Neuronal stem cell (in vitro differentiated cells): ENCODE data around the gene TANGO6.

Source experiments
- DNase-seq: peaks from one replicate; pipeline ENCODE4 v3.0.0-alpha.2; 2013; ENCODE audit warnings: low spot score
- H2AFZ ChIP-seq: one replicate; pipeline ENCODE4 v1.6.1; 2013; ENCODE audit warnings: mild to moderate bottlenecking, low read length, inconsistent platforms
- H2AK5ac ChIP-seq: 2 replicates; pipeline ENCODE4 v1.6.1; 2013; ENCODE audit warnings: low read depth, mild to moderate bottlenecking, inconsistent platforms, low read length, moderate library complexity, mixed read lengths
- H2BK120ac ChIP-seq: 2 replicates; pipeline ENCODE4 v1.6.1; 2013; ENCODE audit warnings: low read depth, mild to moderate bottlenecking, inconsistent platforms, low read length, moderate library complexity, mixed read lengths
- H2BK12ac ChIP-seq: one replicate; pipeline ENCODE4 v1.6.1; 2013; ENCODE audit warnings: low read length, inconsistent platforms
- H2BK15ac ChIP-seq: 2 replicates; pipeline ENCODE4 v1.6.1; 2013; ENCODE audit warnings: mild to moderate bottlenecking, low read length, inconsistent platforms, mixed read lengths
- H2BK5ac ChIP-seq: one replicate; pipeline ENCODE4 v1.6.1; 2013; ENCODE audit warnings: inconsistent platforms, mild to moderate bottlenecking, low read length, moderate library complexity
- H3K14ac ChIP-seq: one replicate; pipeline ENCODE4 v1.6.1; 2013; ENCODE audit warnings: low read length, inconsistent platforms
- H3K18ac ChIP-seq: 2 replicates; pipeline ENCODE4 v1.6.1; 2013; ENCODE audit warnings: low read length, inconsistent platforms
- H3K23ac ChIP-seq: 2 replicates; pipeline ENCODE4 v1.6.1; 2013; ENCODE audit warnings: low read depth, mild to moderate bottlenecking, mixed read lengths, low read length, inconsistent platforms; ENCODE audit not compliant: poor library complexity
- H3K27ac ChIP-seq: replicated peaks from 3 replicates; pipeline ENCODE4 v1.5.1; 2013; ENCODE audit warnings: low read length, inconsistent platforms
- H3K27me3 ChIP-seq, 3 experiments: 2 replicates each; pipeline ENCODE4 v1.6.1; 2013; ENCODE audit warnings: low read length in 3 of 3, mild to moderate bottlenecking in 2 of 3, inconsistent platforms in 1 of 3, low read depth in 1 of 3, mixed read lengths in 1 of 3, moderate library complexity in 1 of 3; ENCODE audit not compliant: control insufficient read depth in 3 of 3, insufficient read depth in 3 of 3
- H3K36me3 ChIP-seq, 2 donors: replicated peaks in 1 of 2; 2 replicates each; pipeline ENCODE4 v1.6.1; 2013; ENCODE audit warnings: low read length in 2 of 2; ENCODE audit not compliant: control insufficient read depth in 2 of 2, insufficient read depth in 2 of 2
- H3K4ac ChIP-seq: 2 replicates; pipeline ENCODE4 v1.6.1; 2013; ENCODE audit warnings: inconsistent platforms, mild to moderate bottlenecking, low read length, moderate library complexity
- H3K4me1 ChIP-seq, 2 donors: 1 replicate in 1 of 2; 2 replicates in 1 of 2; pipeline ENCODE4 v1.6.1; 2013; ENCODE audit warnings: low read length in 2 of 2, low read depth in 1 of 2; ENCODE audit not compliant: control insufficient read depth in 2 of 2, insufficient read depth in 1 of 2
- H3K4me2 ChIP-seq: one replicate; pipeline ENCODE4 v1.6.1; 2013; ENCODE audit warnings: mild to moderate bottlenecking, low read length, inconsistent platforms; ENCODE audit not compliant: insufficient read depth, poor library complexity, severe bottlenecking
- H3K4me3 ChIP-seq, 2 donors: 2 replicates each; pipeline ENCODE4 v1.5.1; 2013; ENCODE audit warnings: low read length in 2 of 2, mild to moderate bottlenecking in 2 of 2, inconsistent platforms in 1 of 2, moderate library complexity in 1 of 2
- H3K79me1 ChIP-seq: one replicate; pipeline ENCODE4 v1.6.1; 2013; ENCODE audit warnings: low read depth, mild to moderate bottlenecking, inconsistent platforms, low read length, moderate library complexity
- H3K9ac ChIP-seq: one replicate; pipeline ENCODE4 v1.6.1; 2013; ENCODE audit warnings: mild to moderate bottlenecking, low read depth, low read length, inconsistent platforms; ENCODE audit not compliant: poor library complexity
- H3K9me3 ChIP-seq, 2 donors: replicated peaks in 1 of 2; 2 replicates each; pipeline versions ENCODE3 to v1.6.1; 2013; ENCODE audit warnings: low read length in 2 of 2, mild to moderate bottlenecking in 2 of 2, inconsistent platforms in 1 of 2, low read depth in 1 of 2, mixed read lengths in 1 of 2, moderate library complexity in 1 of 2; ENCODE audit not compliant: control insufficient read depth in 2 of 2, insufficient read depth in 1 of 2
- H4K8ac ChIP-seq: one replicate; pipeline ENCODE4 v1.6.1; 2013; ENCODE audit warnings: low read depth, mild to moderate bottlenecking, inconsistent platforms, low read length, moderate library complexity
- H4K91ac ChIP-seq: one replicate; pipeline ENCODE4 v1.6.1; 2013; ENCODE audit warnings: low read length, low read depth, mild to moderate bottlenecking, inconsistent platforms; ENCODE audit not compliant: poor library complexity
- WGBS, 2 donors: extraction: QIAGEN DNeasy Blood & Tissue Kit; methylation state at CpG; one replicate each; pipeline ENCODE4 v1.1.7; 2013; ENCODE audit warnings: missing lambda C conversion rate in 2 of 2, mixed read lengths in 1 of 2; ENCODE audit not compliant: insufficient read length in 2 of 2, insufficient replicate concordance in 1 of 2; ENCODE audit errors: extremely low coverage in 2 of 2; 5-methylcytosine and 5-hydroxymethylcytosine counted together

TANGO6 gene

GRCh38 chr16:69040144-69040909 lies 197.0 kb downstream of the TANGO6 start:
- Histone ChIP-seq H3K4me1 (peaks cover 0 to 2% of the 10 kb centered on the region in 2 donors), H3K4me3 (no peak overlapping the region), H2AFZ (no peak overlapping the region), H4K8ac (no peak overlapping the region), H3K9ac (no peak overlapping the region), H3K14ac (no peak overlapping the region), H3K4me2 (no peak overlapping the region), H3K9me3 (peaks cover 2 to 7% of the 10 kb centered on the region in 2 donors), H3K18ac (no peak overlapping the region), H3K79me1 (no peaks in the 10 kb centered on the region), H3K23ac (no peak overlapping the region), H2BK120ac (no peak overlapping the region), H4K91ac (no peak overlapping the region), H2BK5ac (no peak overlapping the region), H2AK5ac (no peak overlapping the region), H2BK12ac (no peak overlapping the region), H3K27ac (no peak overlapping the region), H3K4ac (no peak overlapping the region), H3K36me3 (peaks cover 2 to 6% of the 10 kb centered on the region in 2 donors), H3K27me3 (no peaks in the 10 kb centered on the region), H2BK15ac (no peak overlapping the region)
- no peak for DNase-seq
- no CpG with 5 or more reads among the region's 6 CpGs for WGBS, 2 donors

- Histone ChIP-seq H2BK12ac (no peak overlapping the region), H2BK15ac (no peak overlapping the region), H3K18ac (no peak overlapping the region), H2AK5ac (no peak overlapping the region), H3K9me3 (no peaks in the 10 kb centered on the region), H2BK5ac (no peak overlapping the region), H3K4me2 (no peak overlapping the region), H3K23ac (no peak overlapping the region), H4K8ac (no peak overlapping the region), H3K36me3 (no peaks in the 10 kb centered on the region), H3K4me1 (no peaks in the 10 kb centered on the region), H3K14ac (no peak overlapping the region), H3K27me3 (no peaks in the 10 kb centered on the region), H3K4ac (no peak overlapping the region), H3K27ac (no peak overlapping the region), H4K91ac (no peak overlapping the region), H2AFZ (no peak overlapping the region), H3K4me3 (no peak overlapping the region), H3K9ac (no peak overlapping the region), H2BK120ac (no peak overlapping the region), H3K79me1 (no peaks in the 10 kb centered on the region)
- no CpG with 5 or more reads among the region's 4 CpGs for WGBS, 2 donors
- DNase-seq, result no peak
Measured at GRCh38 chr16:69048328-69049120, 205.2 kb downstream of the TANGO6 start.

- Histone ChIP-seq H4K8ac (no peak overlapping the region), H4K91ac (no peak overlapping the region)
Measured at GRCh38 chr16:69049146-69049545, 205.8 kb downstream of the TANGO6 start.

More at GRCh38 chr16:69049146-69049545, 205.8 kb downstream of the TANGO6 start:
- Histone ChIP-seq H3K9ac (no peak overlapping the region), H3K79me1 (no peaks in the 10 kb centered on the region), H3K27ac (no peak overlapping the region), H3K27me3 (no peaks in the 10 kb centered on the region), H3K4ac (no peak overlapping the region), H3K36me3 (no peaks in the 10 kb centered on the region), H2BK5ac (no peak overlapping the region), H2BK120ac (no peak overlapping the region), H3K23ac (no peak overlapping the region), H3K4me2 (no peak overlapping the region), H3K9me3 (no peaks in the 10 kb centered on the region), H2BK12ac (no peak overlapping the region), H3K4me1 (no peaks in the 10 kb centered on the region), H2AK5ac (no peak overlapping the region), H3K18ac (no peak overlapping the region), H3K14ac (no peak overlapping the region), H3K4me3 (no peak overlapping the region), H2BK15ac (no peak overlapping the region), H2AFZ (no peak overlapping the region)
- whole genome bisulfite sequencing, 2 donors, result 80% methylated on average over 1 of the region's 5 CpGs; no CpG with 5 or more reads in 1 of the 2 donors
- DNase-seq, result no peak
